NCI-H82 (cell line): ENCODE results near the gene SRC.

Experiments
- DNase-seq: peaks from one replicate; lab custom pipeline; 2025; lab: John Stamatoyannopoulos, UW

The SRC gene

GRCh38 chr20:37315021-37315451, 30.9 kb upstream of the SRC start:
- DNase-seq, result no peak

- no peak for DNase-seq
Observed at GRCh38 chr20:37315452-37316110, 30.4 kb upstream of the SRC start.

DNA sequence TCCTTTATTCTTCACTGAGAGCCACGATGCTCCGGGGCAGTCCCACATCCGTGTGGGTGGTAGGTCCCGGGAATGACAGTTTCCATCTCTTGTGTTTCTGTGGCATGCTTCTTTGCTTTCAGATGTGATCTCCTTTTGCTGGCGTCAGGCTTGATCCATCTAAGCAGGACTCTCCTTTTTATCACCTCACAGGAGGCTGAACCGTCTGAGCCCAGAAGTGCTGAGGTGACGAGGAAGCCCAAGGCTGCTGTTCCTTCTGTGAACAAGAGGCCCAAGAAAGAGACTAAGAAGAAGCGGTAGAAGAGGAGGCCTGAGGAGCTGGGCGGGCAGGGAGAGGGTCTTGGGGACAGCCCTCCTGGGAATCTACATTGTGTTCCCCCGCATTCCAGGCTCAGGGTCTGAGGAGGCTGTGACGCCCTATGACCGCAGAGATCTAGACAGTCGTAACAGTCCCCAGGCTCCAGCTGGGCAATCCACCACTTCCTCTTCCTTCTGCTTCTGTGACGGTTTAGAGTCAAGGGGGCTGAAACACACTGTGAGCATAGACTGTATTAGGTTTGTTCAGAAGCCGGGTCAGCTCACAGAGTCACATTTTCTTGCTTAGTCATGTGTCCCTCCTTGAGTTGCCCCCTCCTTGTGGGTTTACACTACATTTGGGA, 29.7 kb upstream of the SRC start:
- no peak for DNase-seq

DNA sequence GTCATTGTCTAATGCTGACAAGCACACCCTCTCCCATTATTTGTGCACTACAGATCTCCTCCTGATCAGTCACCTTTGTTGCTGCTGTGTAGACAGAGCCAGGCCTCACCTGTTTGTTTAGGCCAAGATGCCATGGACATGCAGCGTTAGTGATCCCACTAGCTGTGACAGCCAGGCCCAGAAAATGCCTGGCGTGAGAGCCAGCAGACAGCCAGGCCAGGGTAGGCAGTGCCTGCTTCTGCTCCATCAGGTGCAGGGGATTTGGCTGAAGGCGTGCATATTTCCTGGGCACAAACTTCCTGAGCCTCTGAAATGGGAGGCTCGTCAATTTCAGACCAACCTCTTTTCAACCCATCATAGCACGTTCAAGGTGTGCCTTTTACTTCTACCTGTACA, 29.2 kb upstream of the SRC start:
- no peak for DNase-seq

- DNase-seq, result no peak
Observed at GRCh38 chr20:37317316-37317715, 28.6 kb upstream of the SRC start.

DNA sequence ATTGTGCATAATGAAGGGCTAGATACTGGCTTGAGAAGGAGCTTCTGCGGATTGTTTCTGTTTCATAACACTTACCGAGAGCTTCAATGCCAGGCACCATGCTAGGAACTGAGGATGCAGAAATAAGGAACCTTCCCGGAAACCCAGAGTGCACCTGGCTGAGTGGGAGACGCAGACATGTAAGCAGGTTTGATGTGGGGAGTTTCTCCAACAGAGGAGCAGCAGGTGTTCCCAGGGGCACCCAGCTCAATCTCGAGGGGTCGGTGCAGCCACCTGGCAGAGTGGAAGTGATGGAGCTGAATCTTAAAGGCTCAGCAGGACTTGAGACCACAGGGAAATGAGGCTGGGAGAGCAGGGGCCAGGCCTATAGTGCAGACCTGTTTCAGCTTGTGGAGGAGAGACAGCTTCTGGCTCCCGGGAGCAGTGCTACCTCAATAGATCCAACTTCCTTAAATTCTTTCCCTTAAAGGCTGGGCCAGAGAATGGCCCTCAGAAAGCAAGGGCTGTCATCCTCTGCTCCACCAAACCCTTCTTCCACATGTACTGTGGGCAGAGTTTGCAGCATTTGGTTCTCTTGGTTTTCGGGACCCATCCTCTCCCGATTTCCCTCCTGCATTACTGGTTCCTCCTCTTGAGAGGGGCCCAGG, 27.8 kb upstream of the SRC start:
- DNase-seq, result no peak

- no peak for DNase-seq
Observed at GRCh38 chr20:37319151-37319671, 26.7 kb upstream of the SRC start.

- no peak for DNase-seq
Observed at GRCh38 chr20:37323985-37324384, 22.0 kb upstream of the SRC start.

DNA sequence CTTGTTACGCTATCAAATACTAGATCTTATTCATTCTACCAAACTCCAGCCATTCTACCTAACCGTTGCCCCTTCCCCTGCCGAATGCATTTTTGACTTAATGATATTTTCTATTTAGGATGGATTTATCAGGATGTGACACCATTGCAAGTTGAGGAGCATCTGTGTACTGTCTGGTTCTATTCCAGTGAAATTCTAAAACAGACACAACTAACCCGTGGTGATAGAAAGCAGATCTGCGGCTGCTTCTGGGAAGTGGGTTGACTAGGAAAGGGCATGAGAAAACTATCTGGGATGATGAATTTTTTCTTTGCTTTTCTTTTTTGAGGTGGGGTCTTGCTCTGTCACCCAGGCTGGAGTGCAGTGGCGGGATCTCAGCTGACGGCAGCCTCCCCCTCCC, 20.7 kb upstream of the SRC start:
- no peak for DNase-seq

DNA sequence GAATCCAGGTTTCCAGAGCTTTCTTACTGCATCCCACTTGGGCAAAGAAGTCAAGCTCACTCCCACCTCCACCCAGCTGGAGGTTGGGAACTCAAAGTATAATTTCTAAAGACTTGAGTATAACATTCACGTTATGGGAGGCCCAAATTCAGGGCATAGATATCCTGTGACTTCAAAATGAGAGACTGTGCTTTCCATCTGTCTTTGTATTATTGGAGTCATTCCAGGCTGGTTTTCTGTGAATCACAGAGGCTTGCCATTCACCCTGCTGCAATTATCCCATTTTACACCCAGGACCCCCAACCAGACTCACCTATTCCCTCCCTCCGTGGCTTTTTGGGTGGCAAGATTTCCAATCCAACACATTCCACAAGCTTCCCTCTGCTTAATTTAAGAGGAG, 19.3 kb upstream of the SRC start:
- no peak for DNase-seq

DNA sequence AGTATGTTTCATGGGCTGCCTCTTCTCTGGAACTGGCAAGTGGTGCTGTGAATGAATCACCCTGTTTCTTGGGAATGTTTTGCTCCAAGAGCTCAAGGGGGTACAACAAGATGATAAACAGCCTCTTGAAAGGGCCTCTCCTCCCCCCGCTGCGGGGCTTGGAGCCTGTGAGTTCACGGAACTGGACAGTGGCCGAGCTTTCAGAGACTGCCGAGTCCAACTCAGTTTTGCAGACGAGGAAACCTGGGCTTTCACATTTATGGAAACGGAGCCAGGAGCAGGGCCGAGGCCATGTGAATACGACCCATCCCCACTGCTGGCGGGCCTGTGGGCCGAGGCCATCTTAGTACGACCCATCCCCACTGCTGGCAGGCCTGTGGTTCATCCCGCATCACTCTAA, 18.2 kb upstream of the SRC start:
- no peak for DNase-seq

DNA sequence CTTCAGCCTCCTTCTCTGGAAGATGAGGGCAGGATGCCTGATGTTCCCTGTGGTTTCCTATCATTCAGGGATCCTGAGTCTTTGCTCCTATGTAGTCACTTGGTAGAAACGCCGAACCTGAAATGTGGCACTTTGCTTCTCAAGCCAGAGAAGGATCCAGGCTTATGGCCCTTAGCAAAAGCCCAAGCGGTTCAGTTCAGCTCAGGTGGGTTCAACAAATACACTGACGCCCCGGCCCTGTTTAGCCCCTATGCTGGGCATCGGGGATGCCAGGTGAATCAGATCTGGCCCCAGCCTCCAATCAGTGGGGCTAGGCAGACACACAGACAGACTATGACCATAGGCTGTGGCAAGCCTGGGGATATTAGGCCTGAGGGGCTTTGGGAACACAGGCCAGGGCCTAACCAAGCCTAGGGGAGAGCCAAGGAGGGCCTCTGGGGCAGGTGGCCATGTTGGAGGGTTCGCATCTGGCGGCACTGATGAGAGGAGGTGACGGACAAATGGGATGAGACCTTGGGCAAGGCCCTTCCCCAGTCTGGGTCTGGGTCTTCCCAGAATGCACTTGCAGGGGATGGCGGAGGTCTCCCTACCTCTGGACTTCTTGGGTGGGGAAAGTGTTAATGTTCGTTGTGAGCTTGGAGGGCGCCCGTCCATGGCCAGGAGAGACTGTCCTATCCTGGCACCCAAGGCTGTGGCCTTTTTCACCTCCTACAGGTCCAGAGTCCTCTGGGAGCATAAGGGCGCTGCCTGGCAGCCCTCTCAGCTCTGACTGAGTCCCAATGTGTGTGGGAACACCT, 17.6 kb upstream of the SRC start:
- DNase-seq, result no peak

DNA sequence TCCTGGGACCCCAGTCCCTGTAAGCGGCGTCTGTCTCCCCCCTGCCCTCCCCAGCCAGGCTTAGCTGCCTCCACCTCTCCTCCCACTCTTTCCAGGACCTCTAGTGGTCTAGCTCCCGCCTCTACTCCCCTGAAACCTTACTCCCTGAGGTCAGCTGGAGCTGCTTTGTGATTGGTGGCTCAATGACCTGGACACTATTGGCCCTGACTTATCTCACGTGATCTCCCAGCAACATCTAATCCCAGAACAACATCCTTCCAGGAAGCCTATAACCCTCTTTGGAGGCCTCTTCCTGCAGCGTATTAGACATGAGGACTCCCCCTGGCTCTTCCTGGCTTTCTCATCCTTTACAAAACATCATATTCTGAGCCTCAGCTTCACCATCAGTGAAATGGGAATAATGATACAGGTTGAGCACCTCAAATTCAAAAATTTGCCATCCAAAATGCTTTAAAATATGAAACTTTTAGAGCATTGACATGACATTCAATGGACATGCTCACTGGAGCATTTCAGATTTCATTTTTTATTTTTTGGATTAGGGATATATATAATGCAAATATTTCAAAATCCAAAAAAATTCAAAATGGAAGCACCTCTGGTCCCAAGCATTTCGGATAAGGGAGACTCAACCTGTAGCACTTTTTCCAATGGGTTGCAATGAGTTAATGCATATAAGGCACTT, 16.3 kb upstream of the SRC start:
- peak; percentile 59 for DNase-seq

GRCh38 chr20:37330316-37330715, 15.6 kb upstream of the SRC start:
- no peak for DNase-seq

- no peak for DNase-seq
Observed at GRCh38 chr20:37331060-37331857, 14.7 kb upstream of the SRC start.

DNA sequence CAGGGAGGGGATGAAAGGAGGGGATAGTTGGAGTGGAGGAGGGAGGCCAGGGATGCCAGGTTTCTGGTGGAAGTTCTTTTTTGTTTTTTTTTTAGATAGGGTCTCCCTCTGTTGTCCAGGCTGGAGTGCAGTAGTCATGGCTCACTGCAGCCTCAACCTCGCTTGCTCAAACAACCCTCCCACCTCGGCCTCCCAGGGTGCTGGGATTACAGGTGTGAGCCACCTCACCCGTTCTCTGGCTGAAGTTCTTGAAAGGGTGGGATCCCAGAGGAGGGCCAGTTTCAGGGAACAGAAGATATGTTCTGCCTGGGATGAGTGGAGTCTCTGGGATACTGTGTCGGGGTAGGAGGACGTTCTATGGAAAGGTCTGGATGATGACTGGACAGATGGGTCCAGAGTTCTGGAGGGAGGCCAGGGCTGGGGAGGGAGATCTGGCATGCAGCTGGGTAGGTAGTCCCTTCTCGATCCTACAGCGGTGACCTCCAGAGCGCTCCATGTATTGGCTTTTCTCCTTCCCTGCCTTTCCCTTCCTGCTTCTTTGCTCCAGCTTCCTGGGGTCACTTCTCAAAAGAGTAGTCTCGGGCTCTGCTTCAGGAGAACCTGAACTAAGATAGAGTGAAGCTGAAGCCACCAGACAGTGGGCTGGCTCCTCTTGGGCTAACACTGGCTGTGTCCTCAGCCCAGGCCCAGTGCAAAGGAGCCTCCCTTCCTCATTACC, 12.7 kb upstream of the SRC start:
- no peak for DNase-seq

DNA sequence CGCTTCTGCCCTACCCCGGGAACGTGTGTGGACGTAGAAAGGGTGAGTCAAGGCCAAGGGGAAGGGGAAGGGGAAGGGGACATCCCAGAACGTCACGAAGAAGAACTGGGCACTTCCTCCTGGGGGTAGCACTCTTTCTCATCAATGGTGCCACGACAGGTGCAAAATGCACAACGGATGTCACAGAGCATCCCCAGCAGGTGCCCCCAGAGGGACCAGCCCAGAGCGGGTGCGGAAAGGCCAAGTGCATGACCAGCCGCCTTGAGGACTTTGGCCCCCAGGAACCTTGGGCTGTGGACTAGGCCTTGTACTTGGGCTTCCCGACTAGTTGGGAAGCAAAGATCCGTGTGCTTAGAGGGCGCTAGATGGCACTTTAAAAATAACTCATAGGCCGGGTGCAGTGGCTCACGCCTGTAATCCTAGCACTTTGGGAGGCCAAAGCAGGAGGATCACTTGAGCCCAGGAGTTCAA, 12.1 kb upstream of the SRC start:
- no peak for DNase-seq

DNA sequence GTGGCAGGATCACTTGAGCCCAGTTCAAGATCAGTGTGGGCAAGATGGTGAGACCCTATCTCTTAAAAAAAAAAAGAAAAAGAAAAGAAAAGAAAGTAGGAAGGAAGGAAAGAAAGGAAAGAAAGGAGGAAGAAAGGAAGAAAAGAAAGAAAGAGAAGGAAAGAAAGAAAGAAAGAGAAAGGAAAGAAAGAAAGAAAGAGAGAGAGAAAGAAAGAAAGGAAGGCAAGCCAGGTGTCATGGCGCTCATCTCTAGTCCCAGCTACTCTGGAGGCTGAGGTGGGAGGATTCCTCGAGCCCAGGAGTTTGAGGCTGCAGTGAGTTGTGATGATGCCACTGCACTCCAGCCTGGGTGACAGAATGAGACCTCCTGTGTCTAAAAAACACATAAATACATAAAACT, 11.5 kb upstream of the SRC start:
- no peak for DNase-seq

DNA sequence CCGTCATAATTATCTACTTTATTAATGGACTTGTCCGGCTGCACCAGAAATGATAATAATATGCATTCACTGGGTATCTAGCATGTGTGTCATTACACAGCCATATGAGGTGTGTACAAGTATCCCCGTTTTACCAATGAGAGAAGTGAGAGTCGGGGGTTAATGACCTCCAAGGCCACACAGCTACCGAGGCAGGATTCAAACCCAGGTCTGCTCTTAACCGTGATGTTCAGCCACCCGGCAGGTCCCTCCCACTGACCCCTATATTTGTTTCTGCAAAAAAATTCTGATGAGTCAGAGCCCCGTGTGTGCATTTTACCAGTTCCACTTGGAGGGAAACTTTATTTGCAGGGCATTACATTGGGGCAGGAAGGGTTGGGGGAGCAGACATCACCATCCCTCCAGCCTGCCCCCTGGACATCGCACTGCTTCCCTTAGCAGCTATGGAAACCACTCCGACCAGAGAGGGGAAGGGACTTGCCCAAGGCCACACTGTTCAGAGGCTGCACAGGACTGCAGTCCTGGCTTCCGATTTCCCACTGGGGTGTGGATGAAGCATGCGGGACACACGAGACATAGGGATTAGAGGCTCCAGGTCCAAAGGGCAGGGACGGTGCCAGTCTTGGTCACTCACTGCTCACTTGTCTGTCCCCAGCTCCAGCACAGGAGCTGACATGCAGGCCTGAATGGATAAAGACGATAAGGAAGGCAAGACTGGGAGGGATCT, 10.1 kb upstream of the SRC start:
- no peak for DNase-seq
